Measurements from ENCODE around the gene PPARA.

DNA sequence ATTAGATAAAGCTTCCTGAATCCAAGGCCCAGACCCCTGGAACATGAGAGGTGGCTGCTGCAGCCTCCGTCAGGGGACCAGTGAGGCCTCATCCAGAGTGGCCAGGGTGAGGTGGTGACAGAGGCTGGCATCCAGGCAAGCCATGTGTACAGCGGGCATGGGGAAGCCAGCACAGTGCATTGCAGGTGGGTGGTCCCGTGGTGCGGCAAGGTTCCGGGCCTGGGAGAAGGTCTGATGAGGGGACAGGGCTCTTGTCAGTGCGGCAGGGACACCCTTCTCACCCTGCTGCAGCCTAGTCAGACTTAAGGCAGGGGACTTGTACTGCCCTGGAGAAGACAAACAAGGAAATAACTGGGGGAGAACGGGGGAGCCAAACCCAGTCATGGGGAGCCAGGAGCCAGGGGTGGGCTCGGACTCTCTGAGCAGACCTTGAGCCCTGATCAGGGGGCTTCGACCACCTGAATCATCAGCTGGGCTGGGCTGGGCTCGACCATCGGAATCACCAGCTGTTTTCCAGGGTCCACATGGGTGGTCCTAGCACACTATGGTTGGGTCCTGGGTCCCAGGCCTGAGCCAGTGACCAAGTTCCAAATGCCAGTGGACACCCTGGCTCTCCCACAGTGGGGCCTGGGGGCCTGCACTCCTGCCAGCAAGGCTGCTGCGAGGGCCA, 122.6 kb downstream of the PPARA start:
- TF ChIP-seq, protein P1, sequence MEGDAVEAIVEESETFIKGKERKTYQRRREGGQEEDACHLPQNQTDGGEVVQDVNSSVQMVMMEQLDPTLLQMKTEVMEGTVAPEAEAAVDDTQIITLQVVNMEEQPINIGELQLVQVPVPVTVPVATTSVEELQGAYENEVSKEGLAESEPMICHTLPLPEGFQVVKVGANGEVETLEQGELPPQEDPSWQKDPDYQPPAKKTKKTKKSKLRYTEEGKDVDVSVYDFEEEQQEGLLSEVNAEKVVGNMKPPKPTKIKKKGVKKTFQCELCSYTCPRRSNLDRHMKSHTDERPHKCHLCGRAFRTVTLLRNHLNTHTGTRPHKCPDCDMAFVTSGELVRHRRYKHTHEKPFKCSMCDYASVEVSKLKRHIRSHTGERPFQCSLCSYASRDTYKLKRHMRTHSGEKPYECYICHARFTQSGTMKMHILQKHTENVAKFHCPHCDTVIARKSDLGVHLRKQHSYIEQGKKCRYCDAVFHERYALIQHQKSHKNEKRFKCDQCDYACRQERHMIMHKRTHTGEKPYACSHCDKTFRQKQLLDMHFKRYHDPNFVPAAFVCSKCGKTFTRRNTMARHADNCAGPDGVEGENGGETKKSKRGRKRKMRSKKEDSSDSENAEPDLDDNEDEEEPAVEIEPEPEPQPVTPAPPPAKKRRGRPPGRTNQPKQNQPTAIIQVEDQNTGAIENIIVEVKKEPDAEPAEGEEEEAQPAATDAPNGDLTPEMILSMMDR (IDR thresholded peaks at IDR 0.05) = no peak
- no peak for TF ChIP-seq ZFX (IDR thresholded peaks at IDR 0.05; ENCODE audit: borderline replicate concordance)
